ENCODE measurements around the gene PKMYT1.

DNA sequence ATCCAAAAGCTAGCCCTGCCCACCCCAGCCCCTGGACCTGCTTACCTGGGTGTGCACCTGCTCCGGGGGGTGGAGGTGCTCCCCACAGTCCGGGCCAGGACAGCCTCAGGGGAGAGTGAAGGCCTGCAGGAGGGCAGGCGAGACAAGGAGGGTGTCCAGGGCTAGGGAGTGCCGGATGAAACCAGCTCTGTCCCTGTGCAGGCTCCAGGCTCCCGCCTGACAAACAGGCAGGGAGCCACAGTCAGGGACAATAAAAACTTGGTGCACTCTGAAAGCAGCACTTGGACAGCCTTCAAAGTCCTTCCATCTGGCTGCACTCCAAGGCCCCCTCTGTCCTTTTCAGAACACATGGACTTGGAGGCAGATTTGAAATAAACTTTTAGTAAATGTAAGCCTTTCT lies 7.2 kb downstream of the PKMYT1 start:
- TF ChIP-seq CTCF (IDR thresholded peaks at IDR 0.05) (no peak), POLR2A (IDR thresholded peaks at IDR 0.05) (no peak)
